SH-SY5Y (cell line): ENCODE results near the gene DSCAM.

ENCODE experiments used
- GATA2 ChIP-seq: IDR thresholded peaks from 2 replicates; pipeline ENCODE4 v1.6.1; 2011; ENCODE audit warnings: mild to moderate bottlenecking, low read depth, low read length
- GATA3 ChIP-seq: IDR thresholded peaks from 2 replicates; pipeline ENCODE4 v1.6.1; 2011; ENCODE audit warnings: low read depth, mild to moderate bottlenecking, low read length, moderate library complexity

- TF ChIP-seq GATA3 = peak; percentile 51; the same call in 1 of the 2 replicates
- TF ChIP-seq GATA2 = peak; percentile 73
Measured at GRCh38 chr21:40681164-40681859, 165.6 kb downstream of the DSCAM start.
